ENCODE data around the gene RNF186.
"Not testable (repeated sequence)": the region's sequence is repeated elsewhere in the genome, so short reads cannot be mapped to it uniquely, and the experiment has no call there.

RNF186 gene

GRCh38 chr1:19794583-19794982 is 20.5 kb downstream of the RNF186 start:
- DNase-seq = no peak

- peak in 1 of 51 donors; percentile 11 for DNase-seq
Measured at GRCh38 chr1:19793360-19794046, 21.6 kb downstream of the RNF186 start.

- DNase-seq = no peak
Measured at GRCh38 chr1:19792237-19793002, 22.7 kb downstream of the RNF186 start.

GRCh38 chr1:19790061-19790975 is 24.8 kb downstream of the RNF186 start:
- DNase-seq = not testable (repeated sequence)

GRCh38 chr1:19786988-19787423 is 28.1 kb downstream of the RNF186 start:
- DNase-seq = no peak

GRCh38 chr1:19785660-19786059 is 29.4 kb downstream of the RNF186 start:
- DNase-seq = no peak

- DNase-seq = no peak
Measured at GRCh38 chr1:19780267-19780877, 34.7 kb downstream of the RNF186 start.

GRCh38 chr1:19776933-19777332 is 38.1 kb downstream of the RNF186 start:
- DNase-seq = no peak

GRCh38 chr1:19776287-19776686 is 38.8 kb downstream of the RNF186 start:
- no peak for DNase-seq

- no peak for DNase-seq
Measured at GRCh38 chr1:19775831-19776230, 39.3 kb downstream of the RNF186 start.

- DNase-seq = no peak
Measured at GRCh38 chr1:19775317-19775716, 39.8 kb downstream of the RNF186 start.

- DNase-seq = no peak
Measured at GRCh38 chr1:19774180-19774785, 40.8 kb downstream of the RNF186 start.

- no peak for DNase-seq
Measured at GRCh38 chr1:19773485-19773884, 41.6 kb downstream of the RNF186 start.

- DNase-seq = no peak
Measured at GRCh38 chr1:19772053-19772452, 43.0 kb downstream of the RNF186 start.

GRCh38 chr1:19771350-19771749 is 43.7 kb downstream of the RNF186 start:
- no peak for DNase-seq

- DNase-seq = no peak
Measured at GRCh38 chr1:19770436-19771190, 44.5 kb downstream of the RNF186 start.

GRCh38 chr1:19769211-19769932 is 45.7 kb downstream of the RNF186 start:
- no peak for DNase-seq

GRCh38 chr1:19768353-19769210 is 46.5 kb downstream of the RNF186 start:
- DNase-seq = no peak

GRCh38 chr1:19765623-19766022 is 49.5 kb downstream of the RNF186 start:
- DNase-seq = peak in 2 of 51 donors; percentile 41 to 67
